ENCODE measurements around the gene ZNF277.

The ZNF277 gene

DNA sequence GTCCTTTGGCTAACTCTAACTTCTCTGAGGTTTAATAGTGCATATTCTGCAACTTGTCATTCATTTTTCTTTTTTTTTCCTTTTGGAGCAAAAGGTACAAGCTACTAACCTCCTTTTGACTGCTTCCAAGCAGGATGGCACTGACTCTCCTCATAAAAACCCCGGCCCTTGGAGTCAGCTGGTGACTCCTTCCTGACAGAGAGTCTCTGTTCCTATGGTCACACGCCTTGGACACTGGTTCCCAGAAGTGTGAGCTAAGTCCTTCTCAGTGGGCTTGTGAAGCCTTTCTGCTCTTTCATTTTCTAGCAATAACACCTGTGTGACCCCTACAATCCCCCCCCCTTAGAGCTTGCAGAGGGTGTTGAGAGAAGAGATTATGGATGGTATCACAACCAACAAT is 22.0 kb upstream of the ZNF277 start:
- DNase-seq (ENCODE audit: low read depth in 3 of 3) = no peak

DNA sequence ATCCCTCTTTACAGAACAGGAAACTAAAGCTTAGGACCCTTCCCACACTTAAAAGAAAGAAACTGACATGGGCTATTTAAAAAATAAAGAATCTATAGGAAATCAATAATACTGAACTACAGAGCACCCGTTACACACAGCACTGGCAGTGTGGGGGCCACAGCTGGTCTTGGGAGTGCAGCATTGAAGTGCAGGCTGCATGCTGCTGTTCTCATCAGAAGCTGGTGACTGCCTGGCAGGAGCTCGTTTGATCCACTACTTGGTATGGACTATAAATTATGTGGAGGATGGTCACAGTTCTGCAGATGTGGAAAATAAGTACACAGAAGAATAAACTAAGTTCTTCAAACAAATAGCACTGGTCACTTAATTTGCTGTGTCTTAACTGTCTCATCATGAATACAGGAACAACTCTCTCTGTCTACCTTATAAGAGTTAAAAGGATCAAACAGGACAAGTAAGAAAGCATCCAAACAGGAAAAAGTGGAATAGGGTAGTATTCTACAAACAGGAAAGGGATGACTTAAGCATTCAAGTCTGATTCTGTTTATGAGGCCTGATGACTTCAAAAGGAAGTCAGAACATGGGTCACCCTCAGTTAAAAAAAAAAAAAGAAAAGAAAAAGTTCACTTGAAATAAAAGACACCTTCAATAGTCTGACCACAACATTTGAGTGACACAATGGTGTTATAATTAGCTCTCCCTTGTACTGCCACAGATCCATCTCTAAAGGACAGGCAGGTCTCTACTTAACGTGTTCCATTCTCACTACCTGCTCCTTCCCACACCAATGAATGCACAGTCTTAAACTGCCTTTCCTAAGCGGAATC is 21.3 kb upstream of the ZNF277 start:
- DNase-seq (ENCODE audit: low read depth in 3 of 3) = no peak

DNA sequence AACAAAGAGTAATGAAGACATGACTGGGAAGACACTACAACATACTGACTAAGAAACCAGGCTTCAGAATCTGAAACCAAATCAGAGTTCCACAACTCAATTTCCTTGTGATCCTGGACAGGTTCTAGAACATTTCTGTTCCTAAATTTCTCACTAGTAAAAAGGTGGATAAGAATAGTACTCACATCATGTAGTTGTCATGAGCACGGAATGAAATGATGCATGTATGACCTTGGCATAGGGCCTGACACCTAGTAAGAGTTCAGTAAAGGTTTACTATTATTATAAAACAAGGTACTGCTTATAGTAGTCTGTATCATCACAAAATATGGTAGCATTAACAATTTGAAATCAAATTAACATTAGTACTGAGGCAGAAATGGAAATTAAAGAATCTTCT is 20.2 kb upstream of the ZNF277 start:
- no peak for DNase-seq (ENCODE audit: low read depth in 3 of 3)

GRCh38 chr7:112188257-112188656 is 18.2 kb upstream of the ZNF277 start:
- no peak for DNase-seq (ENCODE audit: low read depth in 3 of 3)

- no peak for DNase-seq (ENCODE audit: low read depth in 3 of 3)
Measured at GRCh38 chr7:112189691-112190090, 16.8 kb upstream of the ZNF277 start.

DNA sequence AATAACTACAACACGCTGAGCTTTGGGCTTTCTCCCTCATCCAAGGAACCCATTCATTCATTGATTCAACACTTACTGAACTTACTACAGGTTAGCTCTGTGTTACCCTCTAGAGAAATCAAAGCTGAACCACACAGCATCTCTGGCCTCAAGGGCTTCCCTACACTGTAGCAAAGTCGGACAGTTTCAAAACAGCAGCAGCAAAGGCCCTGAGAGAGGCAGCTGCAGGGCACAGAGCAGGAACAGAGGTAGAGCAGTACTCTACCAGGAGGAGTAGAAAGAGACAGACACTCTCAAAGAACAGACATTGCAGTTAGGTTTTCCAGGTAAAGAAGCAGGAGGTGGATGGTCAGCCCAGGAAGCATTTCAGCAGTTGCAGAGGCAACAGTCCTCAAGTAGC is 16.4 kb upstream of the ZNF277 start:
- DNase-seq (ENCODE audit: low read depth in 3 of 3) = no peak

DNA sequence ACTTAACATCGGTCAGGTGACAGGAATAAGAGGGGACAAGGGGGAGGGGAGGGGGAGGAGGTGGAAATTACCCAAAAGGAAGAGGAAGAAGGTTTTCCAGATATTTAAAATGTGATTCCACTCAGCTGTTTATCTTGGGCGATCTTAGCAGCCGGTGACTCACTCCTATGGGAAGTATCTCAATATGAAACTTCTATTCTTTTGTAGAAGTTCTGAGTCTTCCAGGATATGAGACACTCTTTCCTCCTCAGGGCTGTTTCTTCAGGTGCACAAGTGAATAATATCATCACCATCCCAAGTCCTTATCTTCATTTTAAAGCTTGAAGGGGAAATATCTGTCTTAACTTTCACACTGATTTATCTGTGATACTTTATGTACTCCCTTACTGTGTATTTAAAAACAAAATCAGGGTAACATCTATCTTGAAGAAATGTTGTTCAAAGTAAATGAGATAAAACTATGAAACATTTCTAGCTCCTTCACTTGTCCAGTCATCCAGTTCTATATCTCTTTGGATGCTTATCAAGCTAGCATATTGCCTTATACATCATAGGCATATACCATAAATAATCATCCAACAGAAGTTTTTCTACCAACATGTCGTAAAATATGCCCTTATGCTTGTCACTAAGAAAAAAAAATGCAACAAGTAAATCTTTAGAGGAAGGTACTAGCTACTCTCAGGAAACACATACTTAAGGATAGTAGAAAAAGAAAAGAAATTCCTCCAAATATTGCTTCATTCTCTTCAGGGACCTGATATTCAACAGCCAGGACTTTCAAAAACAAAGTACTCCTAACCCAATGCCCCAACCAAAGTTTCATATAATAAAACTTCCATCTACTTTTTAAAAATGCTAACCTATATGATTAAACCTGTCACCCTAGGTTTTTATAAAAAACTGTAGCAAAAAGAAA is 14.0 kb upstream of the ZNF277 start:
- DNase-seq (ENCODE audit: low read depth in 3 of 3) = no peak

GRCh38 chr7:112193915-112194502 is 12.5 kb upstream of the ZNF277 start:
- DNase-seq (ENCODE audit: low read depth in 3 of 3) = no peak

DNA sequence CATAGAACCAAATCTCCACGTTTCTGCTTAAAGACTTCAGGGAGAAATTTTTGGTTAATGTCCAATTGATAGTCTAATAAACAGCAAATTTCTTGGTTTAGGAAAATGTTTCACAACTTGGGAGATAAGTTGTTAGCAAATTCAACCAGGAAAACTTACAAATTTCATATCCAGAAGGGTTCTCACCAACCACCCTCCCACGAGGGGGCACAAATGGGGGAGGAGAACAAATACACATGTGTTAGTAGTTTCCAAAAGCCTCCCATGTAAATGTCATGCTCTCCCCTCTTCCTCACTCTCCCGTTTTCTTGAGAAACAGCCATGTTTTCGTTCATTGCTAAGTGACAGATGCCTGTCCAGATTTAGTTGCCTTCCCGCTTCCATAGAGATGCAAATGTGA is 10.8 kb upstream of the ZNF277 start:
- no peak for DNase-seq (ENCODE audit: low read depth in 3 of 3)

DNA sequence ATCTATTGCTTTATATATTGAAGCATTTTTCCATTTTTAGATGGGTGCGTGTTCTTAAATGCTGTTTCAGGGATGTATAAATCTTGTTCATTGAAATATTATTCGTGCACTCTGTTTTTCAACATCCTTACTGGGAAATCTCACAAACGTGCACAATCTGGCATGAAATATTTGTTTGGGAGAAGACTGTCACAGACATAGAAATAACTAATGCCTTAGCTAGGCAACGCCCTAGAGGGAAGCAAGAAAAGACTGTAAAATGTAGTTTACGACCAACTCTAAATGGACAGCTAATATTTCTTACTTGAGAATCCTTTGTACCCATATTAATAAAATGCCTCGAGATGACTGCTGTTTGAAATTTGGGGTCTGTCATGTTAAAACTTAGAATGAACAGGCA is 9.2 kb upstream of the ZNF277 start:
- DNase-seq (ENCODE audit: low read depth in 3 of 3) = no peak

DNA sequence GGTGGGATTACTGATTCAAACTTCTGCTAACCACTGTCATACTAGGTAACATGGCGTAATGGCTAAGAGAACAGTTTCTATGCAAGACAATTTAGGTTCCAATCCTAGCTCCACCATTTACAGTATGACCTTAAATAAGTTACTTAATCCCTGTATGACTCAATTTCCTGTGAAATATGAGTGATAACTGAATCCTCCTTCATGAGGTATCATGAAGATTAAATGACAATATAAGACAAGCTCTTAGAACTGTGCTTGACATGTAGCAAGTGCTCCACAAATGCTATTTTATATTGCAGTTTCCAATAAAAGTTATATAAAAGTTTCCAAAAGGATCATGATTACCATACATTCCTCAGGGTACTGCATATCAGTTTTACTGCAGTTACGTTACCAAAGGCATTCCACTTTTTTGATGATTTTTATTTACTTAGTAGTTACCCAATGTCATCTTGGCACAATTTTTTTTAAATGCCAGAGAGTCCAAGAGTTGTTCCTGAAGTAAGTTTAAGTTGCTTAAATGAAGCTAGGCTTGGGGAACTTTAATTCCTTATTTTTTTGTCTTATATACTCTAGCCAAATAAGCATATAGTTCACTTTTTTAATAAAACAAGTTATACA is 7.3 kb upstream of the ZNF277 start:
- no peak for DNase-seq (ENCODE audit: low read depth in 3 of 3)

- DNase-seq (ENCODE audit: low read depth in 3 of 3) = no peak
Measured at GRCh38 chr7:112199672-112200071, 6.8 kb upstream of the ZNF277 start.

- no peak for DNase-seq (ENCODE audit: low read depth in 3 of 3)
Measured at GRCh38 chr7:112201411-112201810, 5.1 kb upstream of the ZNF277 start.

- no peak for DNase-seq (ENCODE audit: low read depth in 3 of 3)
Measured at GRCh38 chr7:112201839-112202238, 4.7 kb upstream of the ZNF277 start.

DNA sequence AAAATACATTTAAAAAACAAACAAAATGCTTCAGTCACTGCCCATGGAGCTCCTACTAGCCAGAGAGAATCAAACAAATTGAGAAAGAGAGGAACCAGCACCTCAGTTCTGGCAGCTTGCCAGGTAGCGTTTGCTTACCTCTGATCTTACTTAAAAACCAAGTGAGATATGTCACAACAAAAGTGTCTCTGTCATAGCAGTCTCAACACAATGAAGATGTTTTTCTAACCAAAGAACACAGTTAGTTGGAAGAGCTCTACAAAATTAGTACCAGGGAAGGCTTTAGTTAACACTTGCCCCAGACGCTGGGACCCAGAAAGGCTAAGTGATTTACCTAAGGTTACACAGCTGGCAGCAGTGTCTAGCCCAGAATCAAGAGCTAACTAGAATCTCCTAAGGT is 3.7 kb upstream of the ZNF277 start:
- no peak for DNase-seq (ENCODE audit: low read depth in 3 of 3)

GRCh38 chr7:112203365-112203739 is 3.1 kb upstream of the ZNF277 start:
- DNase-seq (ENCODE audit: low read depth in 3 of 3) = no peak

GRCh38 chr7:112204499-112205342 is 1.8 kb upstream of the ZNF277 start:
- no peak for DNase-seq (ENCODE audit: low read depth in 3 of 3)

GRCh38 chr7:112205343-112206237 is 905 bp upstream of the ZNF277 start:
- DNase-seq (ENCODE audit: low read depth in 3 of 3) = peak in 1 of 3 experiments; percentile 33

GRCh38 chr7:112206991-112207592 is 597 bp downstream of the ZNF277 start:
- DNase-seq (ENCODE audit: low read depth in 3 of 3) = no peak

DNA sequence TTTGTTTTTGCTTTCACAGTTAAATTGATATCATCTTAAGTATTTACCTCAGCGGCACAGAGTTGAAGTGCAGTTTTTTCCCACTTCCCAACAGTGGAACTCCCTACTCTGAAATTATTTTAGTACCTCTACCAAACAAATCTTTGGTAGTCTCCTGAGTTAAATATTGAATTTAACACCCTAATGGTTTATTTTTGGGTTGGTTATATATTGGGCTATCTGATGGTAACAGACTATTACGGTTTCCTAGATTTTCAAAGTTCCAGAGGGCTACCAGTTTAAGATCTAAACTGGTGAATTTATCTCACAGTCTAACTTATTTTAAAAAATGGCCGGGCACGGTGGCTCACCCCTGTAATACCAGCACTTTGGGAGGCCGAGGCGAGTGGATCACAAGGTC is 1.3 kb downstream of the ZNF277 start:
- DNase-seq (ENCODE audit: low read depth in 3 of 3) = no peak

Measured in stimulated activated CD4-positive, alpha-beta T cell treated with anti-CD3 and anti-CD28 coated beads, TNF-alpha, amount 100 ng/mL, for 24 hours (primary cell).